Measurements from ENCODE around the gene GREB1L. TPM values are rescaled to one million over a fixed set of nuclear protein-coding genes. Genes with fewer than 3 reads are reported as not detected.

The GREB1L gene
- total RNA-seq, 1 donor from 2014 or later: 12.3 TPM

DNA sequence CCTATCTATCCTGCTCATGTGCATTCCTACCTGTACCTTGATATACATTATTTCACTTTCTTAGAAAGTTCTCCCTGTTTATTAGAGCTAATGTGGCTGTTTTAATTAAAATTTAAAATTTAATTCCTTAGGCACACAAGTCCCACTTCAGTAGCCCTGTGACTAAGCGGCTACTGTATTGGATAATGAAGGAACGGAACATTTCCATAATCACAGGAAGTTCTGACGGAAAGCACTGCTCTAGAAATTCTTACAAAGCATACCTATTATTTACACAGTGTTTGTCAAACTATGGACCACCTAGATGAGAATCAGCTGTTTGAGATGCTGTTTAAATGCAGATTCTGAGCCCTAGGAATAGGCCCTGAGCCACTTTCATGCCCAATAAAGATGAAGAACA lies 13.2 kb downstream of the GREB1L start:
- Histone ChIP-seq H3K4me1 (peaks cover 12% of the 10 kb centered on the region), H3K4me3 (no peak overlapping the region), H3K36me3 (no peaks in the 10 kb centered on the region), H3K27me3 (ENCODE audit: low read depth) (no peaks in the 10 kb centered on the region), H3K9me3 (replicated peaks) (no peaks in the 10 kb centered on the region), H3K27ac (replicated peaks) (no peak overlapping the region)
- DNase-seq: no peak
- intact Hi-C loops (cut with micrococcal nuclease): no loop called here
- no peak for TF ChIP-seq CTCF (IDR thresholded peaks at IDR 0.05; ENCODE audit: borderline replicate concordance)

- no peak for TF ChIP-seq CTCF (IDR thresholded peaks at IDR 0.05; ENCODE audit: borderline replicate concordance)
- no peak overlapping the region for H3K27ac ChIP-seq (replicated peaks)
- DNase-seq: no peak
- H3K9me3 ChIP-seq (replicated peaks): no peaks in the 10 kb centered on the region
- H3K27me3 ChIP-seq (ENCODE audit: low read depth): no peaks in the 10 kb centered on the region
- H3K36me3 ChIP-seq: no peaks in the 10 kb centered on the region
- no peak overlapping the region for H3K4me3 ChIP-seq
- intact Hi-C loops (cut with micrococcal nuclease): no loop called here
- H3K4me1 ChIP-seq: peaks cover 6% of the 10 kb centered on the region
Observed at GRCh38 chr18:21257386-21257785, 15.4 kb downstream of the GREB1L start.

DNA sequence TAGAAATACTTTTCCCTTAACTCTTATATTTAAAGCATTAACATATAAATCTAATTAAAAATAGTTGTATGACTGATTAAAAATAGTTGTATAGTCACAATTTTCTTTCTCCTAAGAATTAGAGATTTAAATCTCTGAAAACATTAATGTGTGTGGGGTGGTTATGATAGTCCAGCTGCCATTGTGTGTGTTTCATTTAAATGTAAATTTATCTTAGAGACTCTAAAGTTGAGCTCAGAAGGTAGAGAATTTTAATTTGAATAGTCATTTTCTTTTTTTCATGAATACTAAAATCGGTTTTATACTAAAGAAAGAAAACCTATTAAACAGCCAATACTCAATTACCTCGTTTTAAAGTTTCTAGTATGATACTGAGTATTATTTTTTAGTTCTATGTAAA lies 18.6 kb downstream of the GREB1L start:
- peaks cover 18% of the 10 kb centered on the region for H3K4me1 ChIP-seq
- intact Hi-C loops (cut with micrococcal nuclease): no loop called here
- H3K36me3 ChIP-seq: no peaks in the 10 kb centered on the region
- DNase-seq: no peak
- TF ChIP-seq CTCF (IDR thresholded peaks at IDR 0.05; ENCODE audit: borderline replicate concordance): no peak
- no peaks in the 10 kb centered on the region for H3K9me3 ChIP-seq (replicated peaks)
- H3K27ac ChIP-seq (replicated peaks): no peak overlapping the region
- H3K4me3 ChIP-seq: no peak overlapping the region
- no peaks in the 10 kb centered on the region for H3K27me3 ChIP-seq (ENCODE audit: low read depth)

DNA sequence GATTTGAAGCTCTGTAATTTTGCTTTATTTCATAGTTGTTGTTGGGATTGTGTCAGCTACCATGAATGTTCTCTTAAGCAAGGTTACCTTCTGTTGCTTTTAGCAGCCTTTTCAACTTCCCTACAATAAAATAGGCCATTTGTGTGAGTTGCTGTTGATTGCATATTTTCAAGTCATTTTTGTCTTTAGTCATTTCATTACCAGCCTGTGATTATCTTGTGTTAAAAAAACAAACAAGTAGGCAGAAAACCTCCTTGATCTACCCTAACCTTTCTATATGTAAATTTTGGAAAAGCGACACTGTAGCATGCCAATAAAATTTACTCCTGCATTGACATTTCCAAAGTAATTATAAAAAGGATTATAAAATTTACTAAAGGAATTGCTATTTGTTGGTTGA lies 19.3 kb downstream of the GREB1L start:
- no peak for DNase-seq
- TF ChIP-seq CTCF (IDR thresholded peaks at IDR 0.05; ENCODE audit: borderline replicate concordance): no peak
- intact Hi-C loops (cut with micrococcal nuclease): no loop called here
- peaks cover 18% of the 10 kb centered on the region for H3K4me1 ChIP-seq
- no peaks in the 10 kb centered on the region for H3K9me3 ChIP-seq (replicated peaks)
- no peaks in the 10 kb centered on the region for H3K27me3 ChIP-seq (ENCODE audit: low read depth)
- H3K36me3 ChIP-seq: no peaks in the 10 kb centered on the region
- H3K4me3 ChIP-seq: no peak overlapping the region
- no peak overlapping the region for H3K27ac ChIP-seq (replicated peaks)

GRCh38 chr18:21262244-21262643 lies 20.2 kb downstream of the GREB1L start:
- Histone ChIP-seq H3K36me3 (no peaks in the 10 kb centered on the region), H3K27ac (replicated peaks) (no peak overlapping the region), H3K27me3 (ENCODE audit: low read depth) (no peaks in the 10 kb centered on the region), H3K4me3 (no peak overlapping the region), H3K9me3 (replicated peaks) (no peaks in the 10 kb centered on the region), H3K4me1 (peaks cover 16% of the 10 kb centered on the region)
- intact Hi-C loops (cut with micrococcal nuclease): no loop called here
- DNase-seq: no peak
- TF ChIP-seq CTCF (IDR thresholded peaks at IDR 0.05; ENCODE audit: borderline replicate concordance): no peak

DNA sequence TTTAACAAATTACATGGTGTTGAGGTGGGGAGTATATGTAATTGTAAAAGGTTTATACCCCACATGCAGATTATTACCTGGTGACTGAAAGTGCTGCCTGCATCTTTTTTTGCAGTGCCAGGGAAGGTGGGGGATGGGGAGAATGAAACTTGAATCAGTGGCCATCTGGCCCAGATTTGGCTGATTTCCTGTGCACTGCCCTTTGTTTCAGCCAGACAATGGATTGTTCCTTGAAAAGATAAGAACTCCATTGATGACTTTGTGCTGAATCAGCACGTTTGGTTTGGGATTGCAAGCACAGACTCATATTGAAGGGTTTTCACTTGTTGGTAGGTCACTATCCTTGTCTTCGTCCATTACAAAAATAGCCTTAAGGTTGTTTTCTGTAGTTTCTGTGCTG lies 20.9 kb downstream of the GREB1L start:
- Histone ChIP-seq H3K4me1 (peaks cover 14% of the 10 kb centered on the region), H3K36me3 (no peaks in the 10 kb centered on the region), H3K27ac (replicated peaks) (no peak overlapping the region), H3K9me3 (replicated peaks) (no peaks in the 10 kb centered on the region), H3K27me3 (ENCODE audit: low read depth) (no peaks in the 10 kb centered on the region), H3K4me3 (no peak overlapping the region)
- no peak for DNase-seq
- no peak for TF ChIP-seq CTCF (IDR thresholded peaks at IDR 0.05; ENCODE audit: borderline replicate concordance)
- intact Hi-C loops (cut with micrococcal nuclease): no loop called here

Data from left ventricle myocardium inferior (tissue), 1 donor.